Measurements from ENCODE around the gene PHF2. TPM values are rescaled to one million over a fixed set of nuclear protein-coding genes. Genes with fewer than 3 reads are reported as not detected.

Gene PHF2
- polyA plus RNA-seq, 1 experiment = 8.8 TPM

GRCh38 chr9:93601666-93602065 lies 25.3 kb downstream of the PHF2 start:
- POLR2A ChIA-PET = no interaction called here
- Histone ChIP-seq H3K9me3 (ENCODE audit: control insufficient read depth, insufficient read depth, low read length) (peaks cover 3% of the 10 kb centered on the region; the same call in 1 of the 2 replicates), H3K27ac (ENCODE audit: low read depth, low read length) (no peak overlapping the region), H3K27me3 (ENCODE audit: control insufficient read depth, insufficient read depth, low read length) (no peaks in the 10 kb centered on the region), H3K4me3 (ENCODE audit: low read depth, low read length) (no peak overlapping the region)
- CTCF ChIA-PET = no interaction called here
- no peak for TF ChIP-seq CTCF (IDR thresholded peaks at IDR 0.05; ENCODE audit: low read depth, low read length)
- DNase-seq (ENCODE audit: low read depth, low spot score) = no peak

- no peak for TF ChIP-seq CTCF (IDR thresholded peaks at IDR 0.05; ENCODE audit: low read depth, low read length)
- no peak for DNase-seq (ENCODE audit: low read depth, low spot score)
- POLR2A ChIA-PET = no interaction called here
- peaks cover 3% of the 10 kb centered on the region; the same call in 1 of the 2 replicates for H3K9me3 ChIP-seq (ENCODE audit: control insufficient read depth, insufficient read depth, low read length)
- no peaks in the 10 kb centered on the region for H3K27me3 ChIP-seq (ENCODE audit: control insufficient read depth, insufficient read depth, low read length)
- no peak overlapping the region for H3K4me3 ChIP-seq (ENCODE audit: low read depth, low read length)
- no peak overlapping the region for H3K27ac ChIP-seq (ENCODE audit: low read depth, low read length)
- CTCF ChIA-PET = no interaction called here
Observed at GRCh38 chr9:93603011-93603410, 26.6 kb downstream of the PHF2 start.

GRCh38 chr9:93603906-93604326 lies 27.5 kb downstream of the PHF2 start:
- H3K9me3 ChIP-seq (ENCODE audit: control insufficient read depth, insufficient read depth, low read length) = peaks cover 3% of the 10 kb centered on the region; the same call in 1 of the 2 replicates
- POLR2A ChIA-PET = no interaction called here
- no peak for TF ChIP-seq CTCF (IDR thresholded peaks at IDR 0.05; ENCODE audit: low read depth, low read length)
- CTCF ChIA-PET = no interaction called here
- H3K27me3 ChIP-seq (ENCODE audit: control insufficient read depth, insufficient read depth, low read length) = no peaks in the 10 kb centered on the region
- no peak overlapping the region for H3K4me3 ChIP-seq (ENCODE audit: low read depth, low read length)
- no peak for DNase-seq (ENCODE audit: low read depth, low spot score)
- H3K27ac ChIP-seq (ENCODE audit: low read depth, low read length) = no peak overlapping the region

GRCh38 chr9:93606187-93606586 lies 29.8 kb downstream of the PHF2 start:
- POLR2A ChIA-PET = no interaction called here
- no peak for DNase-seq (ENCODE audit: low read depth, low spot score)
- CTCF ChIA-PET = interaction anchor here (1.5 kb wide), 1 partner anchor 40 kb away, joined by 5 read pairs; no protein-coding TSS in a partner anchor
- no peaks in the 10 kb centered on the region for H3K27me3 ChIP-seq (ENCODE audit: control insufficient read depth, insufficient read depth, low read length)
- peaks cover 9% of the 10 kb centered on the region for H3K9me3 ChIP-seq (ENCODE audit: control insufficient read depth, insufficient read depth, low read length)
- no peak overlapping the region for H3K4me3 ChIP-seq (ENCODE audit: low read depth, low read length)
- H3K27ac ChIP-seq (ENCODE audit: low read depth, low read length) = no peak overlapping the region
- TF ChIP-seq CTCF (IDR thresholded peaks at IDR 0.05; ENCODE audit: low read depth, low read length) = no peak

GRCh38 chr9:93610206-93610605 lies 33.8 kb downstream of the PHF2 start:
- Histone ChIP-seq H3K4me3 (ENCODE audit: low read depth, low read length) (no peak overlapping the region), H3K27me3 (ENCODE audit: control insufficient read depth, insufficient read depth, low read length) (no peaks in the 10 kb centered on the region), H3K27ac (ENCODE audit: low read depth, low read length) (no peak overlapping the region), H3K9me3 (ENCODE audit: control insufficient read depth, insufficient read depth, low read length) (peaks cover 9% of the 10 kb centered on the region)
- ChIA-PET POLR2A (no interaction called here), CTCF (interaction anchor here (0.6 kb wide), 1 partner anchor 44 kb away, joined by 3 read pairs; no protein-coding TSS in a partner anchor)
- DNase-seq (ENCODE audit: low read depth, low spot score) = no peak
- no peak for TF ChIP-seq CTCF (IDR thresholded peaks at IDR 0.05; ENCODE audit: low read depth, low read length)

All from AG04450 (cell line).